ENCODE measurements around the gene TMEM183A.

The TMEM183A gene

GRCh38 chr1:203026666-203027663 lies 19.8 kb downstream of the TMEM183A start:
- H3K4me1 ChIP-seq (ENCODE audit: control insufficient read depth in 2 of 2, insufficient read depth in 1 of 2, low read depth in 1 of 2, low read length in 2 of 2) = peaks cover 3 to 4% of the 10 kb centered on the region in 2 donors
- H4K8ac ChIP-seq (ENCODE audit: low read depth, low read length) = no peak overlapping the region
- peaks cover 0 to 8% of the 10 kb centered on the region in 2 donors for H3K9me3 ChIP-seq (replicated peaks in 1 of 2; ENCODE audit: control insufficient read depth in 2 of 2, insufficient read depth in 1 of 2, low read depth in 1 of 2, low read length in 2 of 2)
- peak overlapping the region; percentile 12 for H3K23ac ChIP-seq (ENCODE audit: low read depth, low read length, poor library complexity)
- H2BK15ac ChIP-seq (ENCODE audit: low read length) = peak overlapping the region; percentile 41
- no CpG with 5 or more reads among the region's 46 CpGs for WGBS, 2 donors (ENCODE audit: extremely low coverage in 2 of 2, insufficient read length in 2 of 2, insufficient replicate concordance in 1 of 2)
- H2BK120ac ChIP-seq (ENCODE audit: low read depth, low read length) = no peak overlapping the region
- H2AFZ ChIP-seq (ENCODE audit: low read length) = peak overlapping the region; percentile 93
- peak overlapping the region; percentile 42 for H2BK12ac ChIP-seq (ENCODE audit: low read length)
- peak overlapping the region; percentile 98 for H3K4me2 ChIP-seq (ENCODE audit: insufficient read depth, low read length, poor library complexity, severe bottlenecking)
- H3K9ac ChIP-seq (ENCODE audit: low read depth, low read length, poor library complexity) = peak overlapping the region; percentile 91
- peaks cover 0 to 54% (median 21%) of the 10 kb centered on the region in 3 experiments for H3K27me3 ChIP-seq (ENCODE audit: control insufficient read depth in 3 of 3, insufficient read depth in 3 of 3, low read depth in 1 of 3, low read length in 3 of 3)
- peak overlapping the region; percentile 40 for H2AK5ac ChIP-seq (ENCODE audit: low read depth, low read length)
- H3K14ac ChIP-seq (ENCODE audit: low read length) = peak overlapping the region; percentile 51
- no peak overlapping the region for H4K91ac ChIP-seq (ENCODE audit: low read depth, low read length, poor library complexity)
- H2BK5ac ChIP-seq (ENCODE audit: low read length) = peak overlapping the region; percentile 27
- H3K27ac ChIP-seq (replicated peaks; ENCODE audit: low read length) = no peak overlapping the region
- peak overlapping the region; percentile 69 for H3K4ac ChIP-seq (ENCODE audit: low read length)
- no peaks in the 10 kb centered on the region for H3K79me1 ChIP-seq (ENCODE audit: low read depth, low read length)
- H3K36me3 ChIP-seq (replicated peaks in 1 of 2; ENCODE audit: control insufficient read depth in 2 of 2, insufficient read depth in 2 of 2, low read length in 2 of 2) = peaks cover 5 to 33% of the 10 kb centered on the region in 2 donors
- peak overlapping the region; percentile 97 for H3K18ac ChIP-seq (ENCODE audit: low read length)
- no peak for DNase-seq (ENCODE audit: low spot score)
- peak overlapping the region; percentile 39 to 81 for H3K4me3 ChIP-seq (ENCODE audit: low read length in 2 of 2)

DNA sequence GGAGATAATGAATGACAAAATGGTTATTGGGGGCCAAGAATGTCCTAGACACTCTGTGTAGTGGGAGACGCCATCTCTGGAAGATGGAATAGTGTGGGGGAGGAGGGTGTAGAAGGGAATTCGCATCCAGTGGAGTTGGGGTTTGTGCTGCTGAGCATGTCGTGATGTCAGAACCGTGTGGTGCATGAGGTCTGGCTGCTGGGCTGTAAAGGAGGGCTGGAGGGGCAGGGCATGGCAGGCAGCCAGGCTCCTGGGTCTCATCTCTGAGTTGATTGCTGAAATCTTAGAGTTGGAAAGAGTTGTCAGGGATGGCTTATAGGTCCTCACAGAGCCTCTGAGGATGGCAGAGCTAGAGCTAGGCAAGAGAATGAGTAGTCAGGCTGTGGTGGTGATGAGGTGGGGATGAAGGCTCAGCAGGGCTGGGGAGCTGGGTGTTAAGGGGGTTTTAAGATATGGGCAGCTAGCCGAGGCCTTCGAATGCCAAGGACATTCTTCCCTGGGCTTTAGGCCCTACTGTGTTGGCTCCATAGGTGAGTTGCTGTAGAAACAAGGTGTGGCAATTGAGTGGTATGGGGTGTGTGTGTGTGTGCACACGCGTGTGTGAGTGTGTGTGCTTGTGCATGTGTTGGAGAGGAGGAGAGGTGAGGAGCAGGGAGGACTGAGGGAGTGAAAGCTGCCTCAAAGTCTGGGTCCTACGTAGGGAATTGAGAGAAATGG lies 21.1 kb downstream of the TMEM183A start:
- H3K9ac ChIP-seq (ENCODE audit: low read depth, low read length, poor library complexity) = no peak overlapping the region
- H3K4me3 ChIP-seq (ENCODE audit: low read length in 2 of 2) = peak overlapping the region in 1 of 2 donors; percentile 39
- peak overlapping the region; percentile 84 for H2BK15ac ChIP-seq (ENCODE audit: low read length)
- no CpG with 5 or more reads among the region's 9 CpGs for WGBS, 2 donors (ENCODE audit: extremely low coverage in 2 of 2, insufficient read length in 2 of 2, insufficient replicate concordance in 1 of 2)
- H3K27me3 ChIP-seq (ENCODE audit: control insufficient read depth in 3 of 3, insufficient read depth in 3 of 3, low read depth in 1 of 3, low read length in 3 of 3) = peaks cover 0 to 61% (median 21%) of the 10 kb centered on the region in 3 experiments
- peak overlapping the region; percentile 14 for H2BK5ac ChIP-seq (ENCODE audit: low read length)
- no peak for DNase-seq (ENCODE audit: low spot score)
- peaks cover 0 to 8% of the 10 kb centered on the region in 2 donors for H3K9me3 ChIP-seq (replicated peaks in 1 of 2; ENCODE audit: control insufficient read depth in 2 of 2, insufficient read depth in 1 of 2, low read depth in 1 of 2, low read length in 2 of 2)
- peaks cover 3 to 4% of the 10 kb centered on the region in 2 donors for H3K4me1 ChIP-seq (ENCODE audit: control insufficient read depth in 2 of 2, insufficient read depth in 1 of 2, low read depth in 1 of 2, low read length in 2 of 2)
- H3K36me3 ChIP-seq (replicated peaks in 1 of 2; ENCODE audit: control insufficient read depth in 2 of 2, insufficient read depth in 2 of 2, low read length in 2 of 2) = peaks cover 3 to 25% of the 10 kb centered on the region in 2 donors
- no peak overlapping the region for H4K8ac ChIP-seq (ENCODE audit: low read depth, low read length)
- H3K27ac ChIP-seq (replicated peaks; ENCODE audit: low read length) = no peak overlapping the region
- no peaks in the 10 kb centered on the region for H3K79me1 ChIP-seq (ENCODE audit: low read depth, low read length)
- H2BK12ac ChIP-seq (ENCODE audit: low read length) = no peak overlapping the region
- H4K91ac ChIP-seq (ENCODE audit: low read depth, low read length, poor library complexity) = no peak overlapping the region
- no peak overlapping the region for H3K14ac ChIP-seq (ENCODE audit: low read length)
- H2AK5ac ChIP-seq (ENCODE audit: low read depth, low read length) = no peak overlapping the region
- no peak overlapping the region for H2BK120ac ChIP-seq (ENCODE audit: low read depth, low read length)
- peak overlapping the region; percentile 53 for H3K23ac ChIP-seq (ENCODE audit: low read depth, low read length, poor library complexity)
- no peak overlapping the region for H3K4me2 ChIP-seq (ENCODE audit: insufficient read depth, low read length, poor library complexity, severe bottlenecking)
- H3K18ac ChIP-seq (ENCODE audit: low read length) = no peak overlapping the region
- H2AFZ ChIP-seq (ENCODE audit: low read length) = no peak overlapping the region
- no peak overlapping the region for H3K4ac ChIP-seq (ENCODE audit: low read length)

GRCh38 chr1:203028784-203029553 lies 21.8 kb downstream of the TMEM183A start:
- Histone ChIP-seq H4K8ac (ENCODE audit: low read depth, low read length) (no peak overlapping the region), H3K36me3 (replicated peaks in 1 of 2; ENCODE audit: control insufficient read depth in 2 of 2, insufficient read depth in 2 of 2, low read length in 2 of 2) (peaks cover 2 to 17% of the 10 kb centered on the region in 2 donors), H3K9me3 (replicated peaks in 1 of 2; ENCODE audit: control insufficient read depth in 2 of 2, insufficient read depth in 1 of 2, low read depth in 1 of 2, low read length in 2 of 2) (peaks cover 0 to 8% of the 10 kb centered on the region in 2 donors), H3K18ac (ENCODE audit: low read length) (no peak overlapping the region), H4K91ac (ENCODE audit: low read depth, low read length, poor library complexity) (no peak overlapping the region), H3K14ac (ENCODE audit: low read length) (no peak overlapping the region), H3K79me1 (ENCODE audit: low read depth, low read length) (no peaks in the 10 kb centered on the region), H3K23ac (ENCODE audit: low read depth, low read length, poor library complexity) (peak overlapping the region; percentile 53), H2AFZ (ENCODE audit: low read length) (no peak overlapping the region), H3K4ac (ENCODE audit: low read length) (no peak overlapping the region), H2BK5ac (ENCODE audit: low read length) (peak overlapping the region; percentile 14), H3K9ac (ENCODE audit: low read depth, low read length, poor library complexity) (no peak overlapping the region), H3K4me2 (ENCODE audit: insufficient read depth, low read length, poor library complexity, severe bottlenecking) (no peak overlapping the region), H2BK15ac (ENCODE audit: low read length) (peak overlapping the region; percentile 84), H2BK12ac (ENCODE audit: low read length) (no peak overlapping the region), H3K4me1 (ENCODE audit: control insufficient read depth in 2 of 2, insufficient read depth in 1 of 2, low read depth in 1 of 2, low read length in 2 of 2) (peaks cover 3 to 4% of the 10 kb centered on the region in 2 donors), H3K27me3 (ENCODE audit: control insufficient read depth in 3 of 3, insufficient read depth in 3 of 3, low read depth in 1 of 3, low read length in 3 of 3) (peaks cover 0 to 63% (median 21%) of the 10 kb centered on the region in 3 experiments), H3K4me3 (ENCODE audit: low read length in 2 of 2) (peak overlapping the region in 1 of 2 donors; percentile 39), H2AK5ac (ENCODE audit: low read depth, low read length) (no peak overlapping the region), H3K27ac (replicated peaks; ENCODE audit: low read length) (no peak overlapping the region), H2BK120ac (ENCODE audit: low read depth, low read length) (no peak overlapping the region)
- DNase-seq (ENCODE audit: low spot score) = no peak
- WGBS, 2 donors (ENCODE audit: extremely low coverage in 2 of 2, insufficient read length in 2 of 2, insufficient replicate concordance in 1 of 2) = no CpG with 5 or more reads among the region's 13 CpGs

All from neuronal stem cell (in vitro differentiated cells).